Gastrocnemius medialis (tissue), 4 donors: ENCODE results near the gene EFCAB11.

Source experiments
- CTCF ChIP-seq, 5 experiments: fragments of 450-650 bp in 3 of 5; fragments of 200-600 bp in 2 of 5; sonication (generic) in 2 of 5; IDR thresholded peaks in 4 of 5; conservative IDR thresholded peaks in 1 of 5; 1 replicate in 4 of 5; 2 replicates in 1 of 5; pipeline ENCODE4 v1.5.1; 2016 to 2019; ENCODE audit warnings: antibody characterized with exemption in 5 of 5, mild to moderate bottlenecking in 3 of 5, moderate library complexity in 3 of 5
- POLR2A ChIP-seq, 2 donors: fragments of 450-650 bp; IDR thresholded peaks; one replicate each; pipeline ENCODE4 v1.6.1; 2017; ENCODE audit warnings: antibody characterized with exemption in 2 of 2, mild to moderate bottlenecking in 2 of 2, moderate library complexity in 2 of 2

- TF ChIP-seq CTCF (IDR thresholded peaks at IDR 0.05 in 4 of 5, conservative IDR thresholded peaks at IDR 0.05 in 1 of 5) (no peak), POLR2A (IDR thresholded peaks at IDR 0.05) (no peak)
These were observed 88.1 kb downstream of the EFCAB11 start for GRCh38 chr14:89866458-89866857.
